SK-N-SH treated with all-trans-retinoic acid at 6 μM for 48 hours (cell line): ENCODE measurements around the gene PIP5K1C.
A peak's percentile ranks its signal among the peaks of the same experiment; 100 is the strongest.

Experiments used
- ATAC-seq: fragments of 200-7000 bp; cut with Tn5 transposase; 3 replicates; pipeline ENCODE4 v1.9.1; 2020; ENCODE audit warnings: mild to moderate bottlenecking, moderate library complexity
- ARNTL ChIP-seq: fragments of 450-650 bp; formaldehyde crosslinking; IDR thresholded peaks from 2 replicates; pipeline ENCODE4 v1.5.0; 2020; ENCODE audit warnings: low read depth, mild to moderate bottlenecking, moderate library complexity, borderline replicate concordance
- BACH2 ChIP-seq: fragments of 250-450 bp; sonication (Bioruptor Pico); IDR thresholded peaks from 2 replicates; pipeline ENCODE4 v1.9.0; 2021; ENCODE audit warnings: mild to moderate bottlenecking, borderline replicate concordance
- CSDC2 ChIP-seq: fragments of 250-450 bp; sonication (Bioruptor Pico); IDR thresholded peaks from 2 replicates; pipeline ENCODE4 v1.5.0; 2020; ENCODE audit warnings: mild to moderate bottlenecking, moderate library complexity
- CSRNP3 ChIP-seq: fragments of 250-450 bp; sonication (Bioruptor Pico); IDR thresholded peaks from 2 replicates; pipeline ENCODE4 v1.5.1; 2021; ENCODE audit warnings: mild to moderate bottlenecking, moderate library complexity
- ESRRG ChIP-seq: fragments of 250-450 bp; sonication (Bioruptor Pico); IDR thresholded peaks from 2 replicates; pipeline ENCODE4 v1.6.1; 2021; ENCODE audit warnings: mild to moderate bottlenecking
- GLIS3 ChIP-seq: fragments of 250-450 bp; sonication (Bioruptor Pico); IDR thresholded peaks from 2 replicates; pipeline ENCODE4 v1.5.0; 2020; ENCODE audit warnings: mild to moderate bottlenecking, moderate library complexity
- OSR1 ChIP-seq: fragments of 250-450 bp; sonication (Bioruptor Pico); IDR thresholded peaks from 2 replicates; pipeline ENCODE4 v1.8.0; 2022; ENCODE audit warnings: moderate library complexity, mild to moderate bottlenecking, inconsistent platforms
- POU6F1 ChIP-seq: fragments of 250-450 bp; sonication (Bioruptor Pico); IDR thresholded peaks from 2 replicates; pipeline ENCODE4 v1.8.0; 2021; ENCODE audit warnings: low read depth, mild to moderate bottlenecking, moderate library complexity, borderline replicate concordance
- PPARA ChIP-seq: fragments of 250-450 bp; sonication (Bioruptor Pico); IDR thresholded peaks from 2 replicates; pipeline ENCODE4 v1.5.0; 2020; ENCODE audit warnings: mild to moderate bottlenecking, borderline replicate concordance
- RARB ChIP-seq: fragments of 250-450 bp; sonication (Bioruptor Pico); IDR thresholded peaks from 2 replicates; pipeline ENCODE4 v1.8.0; 2021; ENCODE audit warnings: mild to moderate bottlenecking, moderate library complexity
- SNAI2 ChIP-seq: fragments of 250-450 bp; sonication (Bioruptor Pico); IDR thresholded peaks from 2 replicates; pipeline ENCODE4 v1.5.0; 2020; ENCODE audit warnings: mild to moderate bottlenecking, moderate library complexity
- TCF4 ChIP-seq: fragments of 250-450 bp; sonication (Bioruptor Pico); IDR thresholded peaks from 2 replicates; pipeline ENCODE4 v1.8.0; 2021; ENCODE audit warnings: mild to moderate bottlenecking, moderate library complexity, borderline replicate concordance
- TOX ChIP-seq: fragments of 250-450 bp; sonication (Bioruptor Pico); IDR thresholded peaks from 2 replicates; pipeline ENCODE4 v1.8.0; 2021; ENCODE audit warnings: mild to moderate bottlenecking, moderate library complexity, borderline replicate concordance
- TSHZ2 ChIP-seq: fragments of 250-450 bp; sonication (Bioruptor Pico); IDR thresholded peaks from 2 replicates; pipeline ENCODE4 v1.5.0; 2020; ENCODE audit warnings: mild to moderate bottlenecking, moderate library complexity
- ZFP3 ChIP-seq: fragments of 250-450 bp; sonication (Bioruptor Pico); IDR thresholded peaks from 2 replicates; pipeline ENCODE4 v1.5.0; 2020; ENCODE audit warnings: mild to moderate bottlenecking, moderate library complexity
- ZFP30 ChIP-seq: fragments of 450-650 bp; formaldehyde crosslinking; IDR thresholded peaks from 2 replicates; pipeline ENCODE4 v1.5.0; 2022; ENCODE audit warnings: mild to moderate bottlenecking, moderate library complexity
- ZNF565 ChIP-seq: fragments of 450-650 bp; formaldehyde crosslinking; conservative IDR thresholded peaks from 2 replicates; pipeline ENCODE4 v1.5.0; 2020; ENCODE audit warnings: low read depth, mild to moderate bottlenecking, moderate library complexity
- ZNF8 ChIP-seq: fragments of 450-650 bp; formaldehyde crosslinking; IDR thresholded peaks from 2 replicates; pipeline ENCODE4 v1.5.0; 2020; ENCODE audit warnings: mild to moderate bottlenecking, moderate library complexity
- TF ChIP-seq, protein P1 (sequence below): fragments of 250-450 bp; sonication (Bioruptor Pico); IDR thresholded peaks from 2 replicates; pipeline ENCODE4 v1.8.0; 2020; ENCODE audit warnings: mild to moderate bottlenecking, moderate library complexity, borderline replicate concordance
- TF ChIP-seq, protein P2 (sequence below): fragments of 250-450 bp; sonication (Bioruptor Pico); IDR thresholded peaks from 2 replicates; pipeline ENCODE4 v1.5.1; 2020; ENCODE audit warnings: low read depth, mild to moderate bottlenecking, moderate library complexity

Gene PIP5K1C

DNA sequence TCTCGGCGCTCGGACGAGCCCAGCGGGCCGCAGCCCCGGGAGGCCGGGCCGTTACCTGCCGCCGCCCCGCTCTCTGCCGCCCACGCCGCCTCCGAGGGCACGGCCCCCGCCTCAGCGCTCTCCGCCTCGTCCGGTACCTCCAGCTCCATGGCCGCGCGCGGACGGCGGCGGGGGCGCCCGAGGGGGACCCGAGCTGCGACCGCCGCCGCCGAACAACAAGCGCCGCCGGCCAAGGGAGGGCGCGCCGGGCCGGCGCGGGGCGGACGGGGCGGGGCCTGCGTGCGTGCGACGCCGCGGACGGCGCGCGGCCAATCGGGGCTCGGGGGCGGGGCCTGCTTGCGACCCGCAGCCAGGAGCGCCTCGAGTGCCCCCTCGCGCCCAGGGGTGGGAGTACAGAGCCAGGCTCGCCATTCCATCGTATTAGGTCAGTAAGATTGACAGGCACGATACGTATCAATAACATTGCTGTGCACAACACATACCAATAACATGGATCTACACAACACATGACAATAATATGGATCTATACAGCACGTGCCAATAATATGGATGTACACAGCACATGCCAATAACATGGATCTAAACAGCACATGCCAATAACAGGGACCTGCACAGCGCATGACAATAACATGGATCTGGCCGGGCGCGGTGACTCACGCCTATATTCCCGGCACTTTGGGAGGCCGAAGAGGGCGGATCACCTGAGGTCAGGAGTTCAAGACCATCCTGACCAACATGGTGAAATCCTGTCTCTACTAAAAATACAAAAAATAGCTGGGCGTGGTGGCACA lies at the start of gene PIP5K1C:
TSS of gene PIP5K1C (minus strand) at position 227 of the 791 bp plus-strand sequence. CDS start at position 149, 78 bp downstream.
- TF ChIP-seq ARNTL (CRISPR knock-in tag) = no peak
- no peak for TF ChIP-seq POU6F1 (CRISPR knock-in tag)
- TF ChIP-seq ZFP3 = no peak
- no peak for TF ChIP-seq TOX (CRISPR knock-in tag)
- TF ChIP-seq, protein P1, sequence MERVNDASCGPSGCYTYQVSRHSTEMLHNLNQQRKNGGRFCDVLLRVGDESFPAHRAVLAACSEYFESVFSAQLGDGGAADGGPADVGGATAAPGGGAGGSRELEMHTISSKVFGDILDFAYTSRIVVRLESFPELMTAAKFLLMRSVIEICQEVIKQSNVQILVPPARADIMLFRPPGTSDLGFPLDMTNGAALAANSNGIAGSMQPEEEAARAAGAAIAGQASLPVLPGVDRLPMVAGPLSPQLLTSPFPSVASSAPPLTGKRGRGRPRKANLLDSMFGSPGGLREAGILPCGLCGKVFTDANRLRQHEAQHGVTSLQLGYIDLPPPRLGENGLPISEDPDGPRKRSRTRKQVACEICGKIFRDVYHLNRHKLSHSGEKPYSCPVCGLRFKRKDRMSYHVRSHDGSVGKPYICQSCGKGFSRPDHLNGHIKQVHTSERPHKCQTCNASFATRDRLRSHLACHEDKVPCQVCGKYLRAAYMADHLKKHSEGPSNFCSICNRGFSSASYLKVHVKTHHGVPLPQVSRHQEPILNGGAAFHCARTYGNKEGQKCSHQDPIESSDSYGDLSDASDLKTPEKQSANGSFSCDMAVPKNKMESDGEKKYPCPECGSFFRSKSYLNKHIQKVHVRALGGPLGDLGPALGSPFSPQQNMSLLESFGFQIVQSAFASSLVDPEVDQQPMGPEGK = no peak
- TF ChIP-seq CSRNP3 (CRISPR knock-in tag) = no peak
- TF ChIP-seq RARB (CRISPR knock-in tag) = no peak
- no peak for TF ChIP-seq ZNF8 (CRISPR knock-in tag)
- TF ChIP-seq ESRRG (CRISPR knock-in tag) = no peak
- TF ChIP-seq PPARA (CRISPR knock-in tag) = no peak
- no peak for TF ChIP-seq ZNF565
- TF ChIP-seq TCF4 = no peak
- TF ChIP-seq, all 23 proteins: peak for 0
- ATAC-seq = peak; percentile 79

- ATAC-seq = no peak
- no peak for TF ChIP-seq TSHZ2 (CRISPR knock-in tag)
- no peak for TF ChIP-seq ZFP3
- TF ChIP-seq ZFP30 (CRISPR knock-in tag) = no peak
- no peak for TF ChIP-seq CSDC2 (CRISPR knock-in tag)
- TF ChIP-seq BACH2 = no peak
- no peak for TF ChIP-seq OSR1 (CRISPR knock-in tag)
- TF ChIP-seq, protein P2, sequence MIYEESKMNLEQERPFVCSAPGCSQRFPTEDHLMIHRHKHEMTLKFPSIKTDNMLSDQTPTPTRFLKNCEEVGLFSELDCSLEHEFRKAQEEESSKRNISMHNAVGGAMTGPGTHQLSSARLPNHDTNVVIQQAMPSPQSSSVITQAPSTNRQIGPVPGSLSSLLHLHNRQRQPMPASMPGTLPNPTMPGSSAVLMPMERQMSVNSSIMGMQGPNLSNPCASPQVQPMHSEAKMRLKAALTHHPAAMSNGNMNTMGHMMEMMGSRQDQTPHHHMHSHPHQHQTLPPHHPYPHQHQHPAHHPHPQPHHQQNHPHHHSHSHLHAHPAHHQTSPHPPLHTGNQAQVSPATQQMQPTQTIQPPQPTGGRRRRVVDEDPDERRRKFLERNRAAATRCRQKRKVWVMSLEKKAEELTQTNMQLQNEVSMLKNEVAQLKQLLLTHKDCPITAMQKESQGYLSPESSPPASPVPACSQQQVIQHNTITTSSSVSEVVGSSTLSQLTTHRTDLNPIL = no peak
- no peak for TF ChIP-seq SNAI2
- no peak for TF ChIP-seq ZNF8 (CRISPR knock-in tag)
- TF ChIP-seq, protein P1 = no peak
- TF ChIP-seq GLIS3 = no peak
- TF ChIP-seq TCF4 = no peak
- no peak for TF ChIP-seq ESRRG (CRISPR knock-in tag)
- no peak for TF ChIP-seq ARNTL (CRISPR knock-in tag)
Measured at GRCh38 chr19:3748965-3749364, 48.7 kb upstream of the PIP5K1C start.
